B cell (primary cell): ENCODE measurements around the gene EZH2.

Experiments
- CTCF ChIP-seq: fragments of 200-600 bp; IDR thresholded peaks from one replicate; pipeline ENCODE4 v1.8.0; 2022; ENCODE audit warnings: antibody characterized with exemption, mild to moderate bottlenecking
- EZH2 ChIP-seq: IDR thresholded peaks from 2 replicates; pipeline ENCODE4 v1.6.1; 2012; ENCODE audit warnings: borderline replicate concordance, low read depth, mild to moderate bottlenecking, moderate library complexity, low read length; ENCODE audit not compliant: insufficient read depth, poor library complexity, severe bottlenecking

- TF ChIP-seq CTCF, result no peak
- TF ChIP-seq EZH2, result no peak
These were observed 27.5 kb upstream of the EZH2 start for GRCh38 chr7:148911626-148912025.
